ENCODE measurements around the gene GRHL1. TPM values are rescaled to one million over a fixed set of nuclear protein-coding genes. Genes with fewer than 3 reads are reported as not detected.
A peak's percentile ranks its signal among the peaks of the same experiment; 100 is the strongest.

The GRHL1 gene
- total and polyA plus RNA-seq, 2 experiments from 2014 or later = 2.9 to 4.2 TPM

DNA sequence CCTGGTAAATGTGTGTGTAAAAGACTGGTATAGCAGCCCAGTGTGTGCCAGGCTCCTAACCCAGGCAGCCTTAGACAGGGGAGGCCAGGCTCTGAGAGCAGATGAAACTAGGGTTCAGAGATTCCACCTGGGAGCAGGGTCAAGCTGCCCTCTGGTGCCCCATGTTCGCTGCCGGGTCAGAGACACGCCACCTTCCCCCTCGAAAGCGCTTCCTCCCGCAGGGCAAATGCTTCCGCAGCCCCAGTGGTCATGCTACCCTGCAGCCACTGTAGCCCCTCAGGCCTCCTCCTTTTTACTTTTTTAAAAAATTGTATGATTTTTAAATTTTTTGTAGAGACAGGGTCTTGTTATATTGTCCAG, 81.2 kb downstream of the GRHL1 start (continued):
- TF ChIP-seq, protein P1, sequence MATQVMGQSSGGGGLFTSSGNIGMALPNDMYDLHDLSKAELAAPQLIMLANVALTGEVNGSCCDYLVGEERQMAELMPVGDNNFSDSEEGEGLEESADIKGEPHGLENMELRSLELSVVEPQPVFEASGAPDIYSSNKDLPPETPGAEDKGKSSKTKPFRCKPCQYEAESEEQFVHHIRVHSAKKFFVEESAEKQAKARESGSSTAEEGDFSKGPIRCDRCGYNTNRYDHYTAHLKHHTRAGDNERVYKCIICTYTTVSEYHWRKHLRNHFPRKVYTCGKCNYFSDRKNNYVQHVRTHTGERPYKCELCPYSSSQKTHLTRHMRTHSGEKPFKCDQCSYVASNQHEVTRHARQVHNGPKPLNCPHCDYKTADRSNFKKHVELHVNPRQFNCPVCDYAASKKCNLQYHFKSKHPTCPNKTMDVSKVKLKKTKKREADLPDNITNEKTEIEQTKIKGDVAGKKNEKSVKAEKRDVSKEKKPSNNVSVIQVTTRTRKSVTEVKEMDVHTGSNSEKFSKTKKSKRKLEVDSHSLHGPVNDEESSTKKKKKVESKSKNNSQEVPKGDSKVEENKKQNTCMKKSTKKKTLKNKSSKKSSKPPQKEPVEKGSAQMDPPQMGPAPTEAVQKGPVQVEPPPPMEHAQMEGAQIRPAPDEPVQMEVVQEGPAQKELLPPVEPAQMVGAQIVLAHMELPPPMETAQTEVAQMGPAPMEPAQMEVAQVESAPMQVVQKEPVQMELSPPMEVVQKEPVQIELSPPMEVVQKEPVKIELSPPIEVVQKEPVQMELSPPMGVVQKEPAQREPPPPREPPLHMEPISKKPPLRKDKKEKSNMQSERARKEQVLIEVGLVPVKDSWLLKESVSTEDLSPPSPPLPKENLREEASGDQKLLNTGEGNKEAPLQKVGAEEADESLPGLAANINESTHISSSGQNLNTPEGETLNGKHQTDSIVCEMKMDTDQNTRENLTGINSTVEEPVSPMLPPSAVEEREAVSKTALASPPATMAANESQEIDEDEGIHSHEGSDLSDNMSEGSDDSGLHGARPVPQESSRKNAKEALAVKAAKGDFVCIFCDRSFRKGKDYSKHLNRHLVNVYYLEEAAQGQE (IDR thresholded peaks at IDR 0.05; ENCODE audit: unreplicated experiment) = no peak
- TF ChIP-seq NANOG (IDR thresholded peaks at IDR 0.05; ENCODE audit: borderline replicate concordance) = no peak

DNA sequence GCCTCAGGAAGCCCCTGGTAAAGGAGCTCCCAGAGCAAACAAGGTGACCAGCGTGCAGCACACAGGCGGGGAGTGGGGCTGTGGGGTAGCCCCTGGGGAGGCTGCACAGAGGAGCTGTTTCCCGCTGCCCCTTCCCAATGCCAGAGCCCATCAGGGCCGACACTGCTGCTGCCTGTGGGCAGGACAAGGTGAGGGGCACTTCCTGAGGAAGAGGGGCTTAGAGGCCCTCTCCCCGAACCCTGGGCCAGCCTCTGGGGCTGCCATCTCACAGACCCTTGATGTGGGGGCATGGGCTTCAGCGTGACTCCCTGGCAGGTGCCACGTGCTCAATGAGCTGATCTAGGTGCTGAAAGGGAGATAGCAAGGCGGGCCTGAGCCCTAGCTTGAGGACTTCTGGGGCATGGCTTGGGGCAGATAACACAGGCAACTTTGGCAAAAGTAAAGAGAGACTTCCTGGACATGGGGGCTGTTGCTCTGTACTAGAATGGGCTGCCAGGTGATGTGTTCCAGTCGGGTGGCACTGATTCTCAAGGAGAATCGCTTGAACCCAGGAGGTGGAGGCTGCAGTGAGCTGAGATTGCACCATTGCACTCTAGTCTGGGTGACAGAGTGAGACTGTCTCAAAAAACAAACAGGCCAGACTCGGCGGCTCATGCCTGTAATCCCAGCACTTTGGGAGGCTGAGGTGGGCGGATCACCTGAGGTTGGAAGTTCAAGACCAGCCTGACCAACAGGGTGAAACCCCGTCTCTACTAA, 81.9 kb downstream of the GRHL1 start:
- Mint-ChIP-seq H3K27ac (no peak overlapping the region), H3K27me3 (ENCODE audit: insufficient read depth, low read depth, poor library complexity) (peaks cover 4% of the 10 kb centered on the region), H3K4me1 (peaks cover 16% of the 10 kb centered on the region), H3K4me3 (no peak overlapping the region), H3K36me3 (ENCODE audit: low read depth) (no peaks in the 10 kb centered on the region), H3K9me3 (no peaks in the 10 kb centered on the region)
- Histone ChIP-seq H3K4me3 (no peak overlapping the region), H3K36me3 (ENCODE audit: insufficient read depth) (no peaks in the 10 kb centered on the region), H3K27ac (ENCODE audit: low read depth) (no peak overlapping the region), H3K79me2 (replicated peaks; ENCODE audit: insufficient read depth) (no peaks in the 10 kb centered on the region), H3K27me3 (ENCODE audit: insufficient read depth) (no peaks in the 10 kb centered on the region), H3K9me2 (ENCODE audit: insufficient read depth) (no peaks in the 10 kb centered on the region), H3K4me2 (no peak overlapping the region), H3K4me1 (ENCODE audit: insufficient read depth) (peaks cover 17% of the 10 kb centered on the region), H4K20me1 (replicated peaks; ENCODE audit: insufficient read depth) (no peaks in the 10 kb centered on the region), H2AFZ (no peak overlapping the region), H3F3A (replicated peaks; ENCODE audit: low read depth) (no peaks in the 10 kb centered on the region)
- DNase-seq (ENCODE audit: low spot score) (no peak), ATAC-seq (no peak)
- TF ChIP-seq, protein P2, sequence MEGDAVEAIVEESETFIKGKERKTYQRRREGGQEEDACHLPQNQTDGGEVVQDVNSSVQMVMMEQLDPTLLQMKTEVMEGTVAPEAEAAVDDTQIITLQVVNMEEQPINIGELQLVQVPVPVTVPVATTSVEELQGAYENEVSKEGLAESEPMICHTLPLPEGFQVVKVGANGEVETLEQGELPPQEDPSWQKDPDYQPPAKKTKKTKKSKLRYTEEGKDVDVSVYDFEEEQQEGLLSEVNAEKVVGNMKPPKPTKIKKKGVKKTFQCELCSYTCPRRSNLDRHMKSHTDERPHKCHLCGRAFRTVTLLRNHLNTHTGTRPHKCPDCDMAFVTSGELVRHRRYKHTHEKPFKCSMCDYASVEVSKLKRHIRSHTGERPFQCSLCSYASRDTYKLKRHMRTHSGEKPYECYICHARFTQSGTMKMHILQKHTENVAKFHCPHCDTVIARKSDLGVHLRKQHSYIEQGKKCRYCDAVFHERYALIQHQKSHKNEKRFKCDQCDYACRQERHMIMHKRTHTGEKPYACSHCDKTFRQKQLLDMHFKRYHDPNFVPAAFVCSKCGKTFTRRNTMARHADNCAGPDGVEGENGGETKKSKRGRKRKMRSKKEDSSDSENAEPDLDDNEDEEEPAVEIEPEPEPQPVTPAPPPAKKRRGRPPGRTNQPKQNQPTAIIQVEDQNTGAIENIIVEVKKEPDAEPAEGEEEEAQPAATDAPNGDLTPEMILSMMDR (conservative IDR thresholded peaks at IDR 0.05; ENCODE audit: low read depth in 2 of 2) = no peak
- TF ChIP-seq STAT1 (IDR thresholded peaks at IDR 0.05; ENCODE audit: unreplicated experiment) = no peak
- TF ChIP-seq, protein P3, sequence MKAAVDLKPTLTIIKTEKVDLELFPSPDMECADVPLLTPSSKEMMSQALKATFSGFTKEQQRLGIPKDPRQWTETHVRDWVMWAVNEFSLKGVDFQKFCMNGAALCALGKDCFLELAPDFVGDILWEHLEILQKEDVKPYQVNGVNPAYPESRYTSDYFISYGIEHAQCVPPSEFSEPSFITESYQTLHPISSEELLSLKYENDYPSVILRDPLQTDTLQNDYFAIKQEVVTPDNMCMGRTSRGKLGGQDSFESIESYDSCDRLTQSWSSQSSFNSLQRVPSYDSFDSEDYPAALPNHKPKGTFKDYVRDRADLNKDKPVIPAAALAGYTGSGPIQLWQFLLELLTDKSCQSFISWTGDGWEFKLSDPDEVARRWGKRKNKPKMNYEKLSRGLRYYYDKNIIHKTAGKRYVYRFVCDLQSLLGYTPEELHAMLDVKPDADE (IDR thresholded peaks at IDR 0.05) = no peak
- TF ChIP-seq CREB1 (CRISPR knock-in tag; IDR thresholded peaks at IDR 0.05; ENCODE audit: low read depth) = no peak
- TF ChIP-seq EZH2 (IDR thresholded peaks at IDR 0.05; ENCODE audit: low read depth, unreplicated experiment) = no peak
- TF ChIP-seq, protein P1 (IDR thresholded peaks at IDR 0.05; ENCODE audit: unreplicated experiment) = peak; percentile 27
- no peak for TF ChIP-seq POLR2AphosphoS5 (IDR thresholded peaks at IDR 0.05; ENCODE audit: low read depth)
- TF ChIP-seq ZNF114 (CRISPR knock-in tag; IDR thresholded peaks at IDR 0.05) = no peak
